HL-60/S4 (cell line): Measurements from ENCODE around the gene KIF1A.
"Not testable (repeated sequence)": the region's sequence is repeated elsewhere in the genome, so short reads cannot be mapped to it uniquely, and the experiment has no call there.

Source experiments
- in situ Hi-C: fragments of 300-500 bp; cut with MboI; formaldehyde crosslinking; loops from 2 replicates; pipeline ENCODE4 v1.14.3; 2022; ENCODE audit warnings: low sequenced_read_pairs

Gene KIF1A

DNA sequence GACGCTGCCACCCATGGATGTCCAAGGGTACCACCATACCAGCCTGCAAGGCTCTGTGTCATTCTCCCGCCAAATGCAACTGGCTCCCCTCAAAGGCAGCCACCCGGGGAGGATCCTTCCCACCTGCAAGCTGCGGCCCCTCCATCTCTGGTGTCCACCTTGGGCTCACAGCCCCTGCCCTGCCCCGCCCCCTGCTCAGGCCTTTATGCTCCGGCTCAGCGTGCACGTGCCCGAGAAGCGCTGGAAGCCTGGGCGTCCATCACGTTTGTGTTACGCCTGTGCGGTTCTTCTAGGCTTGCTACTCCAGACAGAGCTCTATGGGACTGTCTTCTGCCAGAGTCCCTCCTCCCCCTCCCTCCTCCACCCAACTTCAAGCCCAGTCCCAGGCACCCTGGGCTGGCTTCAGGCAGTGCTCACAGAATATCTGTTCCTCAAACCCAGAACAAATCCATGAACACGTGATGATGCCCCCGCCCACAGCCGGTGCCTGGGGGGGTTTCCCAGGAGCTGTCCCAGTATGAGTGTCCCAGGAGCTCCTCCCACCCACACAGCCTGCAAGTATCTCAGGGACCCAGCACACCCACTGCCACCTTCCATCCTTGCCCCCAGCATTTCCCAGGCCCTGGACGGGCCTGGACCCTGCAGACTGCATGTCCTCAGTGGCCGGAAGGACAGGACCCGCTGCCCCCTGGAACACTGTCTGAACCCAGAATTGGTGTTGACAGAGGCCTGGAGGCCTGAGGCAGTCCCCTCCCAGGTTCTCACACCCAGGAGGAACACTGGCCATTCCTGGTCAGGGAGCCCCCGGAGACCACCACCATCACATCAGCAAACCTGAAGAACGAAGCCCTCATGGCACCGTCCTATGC, 30.3 kb downstream of the KIF1A start:
- in situ Hi-C loops = no loop called here

DNA sequence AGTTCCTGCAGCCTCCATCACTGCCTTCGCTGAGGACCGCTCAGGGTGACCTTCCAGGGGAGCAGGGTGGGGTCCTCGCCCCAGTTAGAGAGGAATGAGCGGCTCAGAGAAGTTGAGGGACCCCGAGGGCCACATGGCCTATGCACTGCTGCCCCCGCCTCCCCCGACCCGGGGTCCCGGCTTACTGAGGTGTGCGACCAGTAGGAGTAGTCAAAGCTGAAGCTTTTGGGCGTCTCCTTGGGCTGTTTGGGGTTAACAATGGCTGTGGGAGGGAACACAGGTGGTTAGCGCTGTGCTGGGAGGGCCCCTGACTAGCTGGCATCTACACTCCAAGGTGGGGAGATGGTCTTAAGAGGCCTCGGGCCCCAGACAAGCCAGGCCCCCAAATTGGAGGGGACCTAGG, 31.0 kb downstream of the KIF1A start:
- in situ Hi-C loops = no loop called here

GRCh38 chr2:240788482-240788881, 31.5 kb downstream of the KIF1A start:
- in situ Hi-C loops = no loop called here

DNA sequence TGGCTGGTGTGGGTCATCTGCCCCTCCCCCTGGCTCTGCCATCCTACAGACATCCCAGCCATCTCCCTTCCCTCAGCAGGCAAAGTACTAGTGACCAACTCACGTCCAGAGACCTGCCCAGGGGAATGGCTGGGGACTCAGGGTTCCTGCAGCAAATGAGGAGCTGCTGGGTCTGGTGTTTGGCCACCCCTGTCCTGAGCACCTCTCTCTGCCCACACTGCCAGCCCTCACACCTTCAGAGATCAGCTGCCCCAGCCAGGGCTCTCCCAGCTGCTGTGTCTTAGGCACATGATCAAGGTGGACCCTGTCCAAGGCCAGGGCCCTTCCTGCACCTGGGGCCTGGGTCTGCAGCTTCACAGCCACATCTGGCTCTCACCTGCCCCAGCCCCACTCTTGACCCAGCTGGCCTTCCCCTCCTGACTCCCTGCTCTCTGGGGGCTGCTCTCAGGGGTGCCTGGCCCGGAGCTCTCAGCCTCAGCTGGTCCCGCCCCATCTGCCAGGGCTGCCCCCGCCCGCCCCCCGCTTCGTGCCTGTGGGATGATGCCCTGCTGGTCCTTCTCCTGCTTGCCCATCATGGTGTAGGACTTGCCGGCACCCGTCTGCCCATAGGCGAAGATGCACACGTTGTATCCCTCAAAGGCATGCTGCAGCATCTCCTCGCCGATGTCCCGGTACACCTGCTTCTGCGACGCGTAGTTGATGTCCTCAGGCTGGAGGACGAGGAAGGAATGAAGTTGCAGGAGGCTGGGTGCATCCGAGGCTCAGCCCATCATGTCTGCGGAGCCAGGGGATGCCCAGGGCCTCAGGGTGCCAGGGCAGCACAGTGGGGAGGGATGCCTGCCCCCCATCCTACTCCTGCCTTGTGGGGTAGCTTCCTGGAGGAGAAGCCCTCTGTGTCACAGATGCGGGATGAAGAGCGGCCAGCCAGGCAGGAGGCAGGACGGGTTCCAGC, 32.2 kb downstream of the KIF1A start:
- in situ Hi-C loops = no loop called here

DNA sequence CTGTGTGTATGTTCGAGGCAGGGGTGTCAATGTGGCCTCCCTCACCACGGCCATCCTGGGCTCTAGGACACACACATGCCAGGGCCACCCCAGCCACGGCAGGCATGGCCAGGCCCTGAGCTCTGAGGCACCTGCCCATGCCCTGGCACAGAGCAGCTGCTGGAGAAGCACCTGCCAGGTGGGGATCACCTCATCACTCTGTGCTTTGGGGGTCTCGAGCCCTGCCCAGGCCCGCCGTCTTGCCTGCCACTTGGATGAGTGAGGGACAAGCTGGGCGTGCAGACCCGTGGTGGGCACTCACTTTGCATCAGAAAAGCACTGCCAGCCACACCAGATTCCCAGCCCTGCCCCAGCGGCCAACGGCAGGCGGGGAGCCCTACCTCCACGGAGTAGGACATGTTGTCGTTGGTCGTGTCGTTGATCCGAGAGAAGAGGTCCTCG, 33.1 kb downstream of the KIF1A start:
- in situ Hi-C loops = no loop called here

DNA sequence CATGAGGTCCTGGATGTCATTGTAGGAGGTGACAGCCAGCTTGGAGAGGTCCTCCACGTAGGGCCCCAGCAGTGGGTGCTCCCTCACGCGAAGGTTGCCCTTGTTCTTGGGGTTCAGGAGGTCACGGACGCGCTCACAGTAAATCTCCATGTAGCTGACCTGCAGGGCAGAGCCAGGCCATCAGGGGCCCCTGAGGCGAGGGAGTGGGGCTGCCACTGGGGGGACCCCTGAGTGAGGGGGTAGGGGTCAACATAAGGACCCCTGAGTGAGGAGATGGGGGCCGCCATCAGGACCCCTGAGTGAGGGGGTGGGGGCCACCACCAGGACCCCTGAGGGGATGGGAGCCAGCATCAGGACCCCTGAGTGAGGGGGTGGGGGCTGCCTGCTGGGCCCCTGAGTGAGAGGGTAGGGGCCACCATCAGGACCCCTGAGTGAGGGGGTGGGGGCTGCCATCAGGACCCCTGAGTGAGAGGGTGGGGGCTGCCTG, 33.6 kb downstream of the KIF1A start:
- in situ Hi-C loops = no loop called here

DNA sequence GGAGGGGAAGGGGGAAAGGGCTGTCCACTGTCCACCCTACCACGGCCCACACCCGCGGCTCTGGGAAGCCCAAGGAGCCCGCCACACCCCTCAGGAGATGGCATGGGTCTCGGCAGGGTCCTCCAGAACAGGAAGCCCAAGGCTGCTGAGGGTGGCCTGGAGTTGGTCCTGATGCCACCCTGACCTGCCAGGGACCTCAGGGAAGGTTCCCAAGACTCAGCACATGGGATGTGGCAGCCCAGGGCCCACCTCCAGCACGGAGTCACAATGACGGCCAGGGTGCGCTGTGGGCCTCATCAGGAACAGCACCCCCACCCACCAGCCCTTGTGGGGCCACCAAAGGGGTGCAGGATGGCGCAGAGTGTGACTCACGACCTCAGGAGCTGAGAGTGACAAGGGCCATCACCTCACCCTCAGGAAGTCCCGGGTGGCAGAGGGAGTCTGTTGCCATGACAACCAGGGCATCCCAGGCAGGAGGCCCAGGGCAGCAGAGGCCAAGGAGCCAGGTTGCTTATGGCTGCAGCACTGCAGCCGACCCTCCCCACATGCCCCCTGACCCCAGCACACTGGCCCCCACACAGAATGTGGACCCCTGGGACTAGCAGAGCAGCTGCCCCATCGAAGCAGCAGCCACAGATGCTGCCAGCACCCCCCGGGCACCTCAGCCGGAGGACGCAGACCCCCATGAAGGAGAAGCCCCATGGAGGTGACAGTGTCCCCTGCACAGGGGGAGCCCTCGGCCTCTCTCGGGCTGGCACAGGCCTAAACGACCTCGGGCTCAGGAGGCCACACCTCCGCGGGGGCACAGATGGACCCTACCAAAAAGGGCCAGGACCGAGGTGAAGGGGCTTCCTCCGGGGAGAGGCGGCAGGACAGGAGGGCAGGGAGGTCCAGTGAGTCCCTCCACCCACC, 34.3 kb downstream of the KIF1A start:
- in situ Hi-C loops = no loop called here

DNA sequence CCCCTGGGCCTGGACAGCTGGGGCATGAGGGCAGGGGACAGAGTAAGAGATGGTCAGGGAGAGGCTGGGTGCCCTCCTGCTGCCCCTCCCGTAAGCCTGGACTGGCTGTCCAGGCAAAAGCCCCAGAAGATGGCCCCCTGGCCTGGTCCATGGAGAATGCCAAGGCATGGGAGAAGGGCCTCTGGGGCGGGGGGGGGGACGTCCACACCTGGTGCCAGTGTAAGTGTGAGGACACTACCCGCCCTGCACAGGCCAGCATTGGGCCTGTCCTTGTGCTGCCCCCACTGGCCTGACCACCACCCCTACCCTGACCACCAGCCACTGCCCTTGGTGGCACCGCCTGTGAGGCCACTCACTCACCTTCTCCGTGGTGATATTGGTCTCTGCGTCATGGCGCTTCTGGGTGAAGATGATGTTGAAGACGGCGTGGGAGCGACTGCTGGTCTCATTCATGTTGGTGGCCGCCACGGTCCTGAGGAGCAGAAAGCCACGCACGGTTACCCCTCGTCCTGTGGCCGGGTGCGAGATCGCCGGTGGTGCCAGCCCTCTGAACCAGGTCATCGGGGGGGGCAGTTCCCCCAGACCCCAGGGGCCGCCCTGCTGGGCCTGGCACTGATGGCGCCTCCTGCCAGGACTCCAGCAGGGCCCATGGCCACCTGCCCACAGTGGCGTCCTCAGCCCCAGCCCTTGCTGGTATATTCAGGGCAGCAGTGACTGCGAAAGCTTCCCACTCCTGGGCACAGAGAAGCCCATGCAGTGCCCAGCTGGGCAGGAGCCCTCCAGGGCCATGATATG, 35.2 kb downstream of the KIF1A start:
- in situ Hi-C loops = no loop called here

GRCh38 chr2:240783819-240784621, 36.0 kb downstream of the KIF1A start:
- in situ Hi-C loops = no loop called here

DNA sequence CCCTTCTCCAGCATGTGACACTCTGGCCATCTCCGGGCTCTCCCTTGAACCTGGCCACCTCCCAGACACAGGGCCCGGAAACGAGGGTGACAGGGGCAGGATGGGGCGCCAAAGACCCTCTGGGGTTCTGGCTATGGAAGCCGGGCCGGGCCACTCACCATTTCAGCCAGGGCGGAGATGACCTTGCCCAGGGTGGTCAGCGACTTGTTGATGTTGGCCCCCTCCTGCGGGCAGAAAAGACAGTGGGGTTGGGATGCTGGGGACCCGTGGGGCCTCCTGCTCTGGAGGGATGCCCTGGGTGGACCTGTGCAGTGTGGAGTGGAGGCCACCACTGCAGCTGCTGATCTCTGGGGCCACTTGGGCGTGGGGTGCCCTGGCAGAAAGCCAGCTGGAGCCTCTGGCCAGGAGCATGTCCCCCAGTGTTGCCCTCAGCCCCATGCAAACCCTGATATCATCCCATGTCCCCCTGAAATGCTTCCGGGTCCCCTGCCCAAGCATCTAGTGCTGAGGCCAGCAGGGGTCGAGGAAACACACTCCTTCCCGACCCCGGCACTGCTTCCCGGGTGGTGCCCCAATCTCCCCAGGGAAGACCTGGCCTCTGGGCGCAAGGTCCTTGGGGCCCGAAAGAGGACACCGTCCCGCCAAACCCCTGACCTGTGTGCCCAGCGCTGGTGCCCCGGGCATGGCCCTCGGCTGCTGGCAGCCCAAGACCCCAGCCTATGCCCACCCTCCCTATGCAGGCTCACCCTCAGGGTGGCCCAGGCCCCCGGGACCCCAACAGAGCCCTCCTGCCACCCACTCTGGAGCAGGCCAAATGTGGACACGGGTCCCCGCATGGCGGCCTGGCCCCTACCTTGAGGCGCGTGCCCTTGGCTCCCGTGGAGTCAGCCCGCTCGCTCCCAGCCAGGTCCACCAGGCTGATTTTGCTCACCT, 36.9 kb downstream of the KIF1A start:
- in situ Hi-C loops = no loop called here

DNA sequence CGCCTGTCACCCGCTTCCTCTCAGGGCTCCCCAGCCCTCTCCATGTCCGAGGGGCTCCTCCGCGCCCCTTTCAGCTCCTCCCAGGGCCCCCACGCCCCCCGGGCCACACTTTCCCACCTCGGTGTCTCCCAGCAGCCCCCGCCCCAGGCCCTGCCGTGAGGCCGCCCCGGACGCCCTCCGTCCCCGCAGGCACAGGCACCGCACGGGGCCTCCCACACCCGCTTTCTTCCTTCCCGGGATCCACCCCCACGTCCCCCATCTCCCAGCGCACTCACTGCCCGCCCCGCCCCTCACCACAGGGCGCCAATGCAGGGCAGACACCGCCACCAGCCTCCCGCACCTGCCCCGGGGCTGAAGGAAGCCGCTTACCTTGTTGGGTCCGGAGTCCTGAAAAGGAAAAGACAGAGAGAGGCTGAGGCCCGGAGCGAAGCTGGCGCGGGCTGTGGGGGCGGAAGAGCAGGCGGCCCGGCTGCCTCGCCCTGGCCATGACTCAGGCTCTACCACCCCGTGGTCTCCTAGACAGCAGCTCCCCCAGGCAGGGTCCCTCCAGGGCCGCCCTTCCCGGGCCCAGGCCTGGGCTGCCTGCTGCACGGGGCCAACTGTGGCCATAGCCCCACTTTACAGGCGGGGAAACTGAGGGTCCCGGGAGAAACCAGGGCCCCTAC, 37.7 kb downstream of the KIF1A start:
- in situ Hi-C loops = no loop called here

DNA sequence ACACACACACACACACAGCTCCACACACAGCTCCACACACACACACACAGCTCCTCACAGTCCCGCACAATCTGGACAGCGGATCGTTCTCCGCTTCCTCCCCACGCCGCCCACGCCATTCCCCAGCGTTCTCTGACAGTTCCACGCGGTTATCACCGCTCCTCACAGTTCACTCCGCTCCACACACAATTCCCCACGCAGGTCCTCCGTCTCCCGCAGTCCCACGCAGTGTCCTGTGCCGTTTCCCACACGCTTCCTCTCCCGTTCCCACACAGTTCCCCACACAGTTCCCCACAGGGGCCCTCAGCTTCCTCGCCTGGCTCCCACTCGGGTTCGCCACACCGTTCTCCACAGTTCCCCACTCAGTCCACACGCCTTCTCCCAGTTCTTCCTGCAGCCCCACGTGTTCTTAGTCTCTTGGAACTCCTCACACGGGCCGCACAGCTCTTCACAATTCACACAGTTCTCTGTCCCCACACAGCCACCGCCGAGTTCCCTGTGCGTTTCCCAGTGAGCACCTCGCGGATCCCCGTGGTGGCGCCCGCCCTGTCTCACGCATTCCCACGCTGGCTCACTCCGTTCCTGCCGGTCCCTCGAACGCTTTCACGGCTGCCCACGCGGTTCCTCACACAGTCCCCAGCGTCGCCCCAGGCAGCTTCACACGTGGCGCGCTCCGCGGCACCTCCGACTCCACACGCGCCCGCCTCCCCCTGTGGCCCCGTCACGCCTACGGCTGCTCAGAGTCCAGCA, 38.4 kb downstream of the KIF1A start:
- in situ Hi-C loops = no loop called here

GRCh38 chr2:240780023-240780700, 39.9 kb downstream of the KIF1A start:
- in situ Hi-C loops = no loop called here

DNA sequence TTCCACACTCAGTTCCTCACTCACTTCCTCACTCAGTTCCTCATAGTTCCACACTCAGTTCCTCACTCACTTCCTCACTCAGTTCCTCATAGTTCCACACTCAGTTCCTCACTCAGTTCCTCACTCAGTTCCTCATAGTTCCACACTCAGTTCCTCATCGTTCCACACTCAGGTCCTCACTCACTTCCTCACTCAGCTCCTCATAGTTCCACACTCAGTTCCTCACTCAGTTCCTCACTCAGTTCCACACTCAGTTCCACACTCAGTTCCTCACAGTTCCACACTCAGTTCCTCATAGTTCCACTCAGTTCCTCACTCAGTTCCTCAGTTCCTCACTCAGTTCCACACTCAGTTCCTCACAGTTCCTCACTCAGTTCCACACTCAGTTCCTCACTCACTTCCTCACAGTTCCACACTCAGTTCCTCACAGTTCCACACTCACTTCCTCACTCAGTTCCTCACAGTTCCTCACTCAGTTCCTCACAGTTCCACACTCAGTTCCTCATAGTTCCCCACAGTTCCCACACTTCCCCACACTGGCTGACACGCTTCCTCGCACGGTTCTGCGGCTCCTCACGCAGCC, 40.7 kb downstream of the KIF1A start:
- in situ Hi-C loops = not testable (repeated sequence)

DNA sequence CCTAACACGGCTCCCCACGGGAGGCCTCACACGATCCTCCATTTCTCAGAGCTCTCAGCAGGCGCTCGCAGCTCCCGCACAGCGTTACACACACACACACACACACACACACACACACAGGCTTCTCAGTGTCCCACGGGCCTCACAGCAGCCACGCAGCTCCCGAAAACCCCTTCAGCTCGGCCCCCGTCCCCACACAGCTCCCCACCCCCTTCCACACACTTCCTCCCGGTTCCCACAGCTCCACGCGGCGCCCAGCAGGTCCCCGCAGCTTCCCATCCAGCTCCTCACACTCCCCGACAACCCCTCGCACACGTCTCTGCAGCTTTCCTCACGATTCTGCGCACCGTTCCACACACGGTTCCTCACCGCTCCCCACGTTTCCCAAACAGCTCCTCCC, 41.6 kb downstream of the KIF1A start:
- in situ Hi-C loops = no loop called here
